ENCODE results near the gene ISLR. TPM values are rescaled to one million over a fixed set of nuclear protein-coding genes. Genes with fewer than 3 reads are reported as not detected.

Gene ISLR
- total RNA-seq, 1 donor from 2014 or later = 108 TPM

- Mint-ChIP-seq H3K9me3 (ENCODE audit: unreplicated experiment) (no peaks in the 10 kb centered on the region), H3K36me3 (ENCODE audit: unreplicated experiment) (no peaks in the 10 kb centered on the region), H3K27me3 (ENCODE audit: unreplicated experiment) (no peaks in the 10 kb centered on the region), H3K4me3 (ENCODE audit: unreplicated experiment) (no peak overlapping the region), H3K4me1 (ENCODE audit: unreplicated experiment) (peaks cover 42% of the 10 kb centered on the region), H3K27ac (ENCODE audit: unreplicated experiment) (peak overlapping the region; percentile 86)
- DNase-seq (ENCODE audit: extremely low spot score, unreplicated experiment) = no peak
- TF ChIP-seq CTCF (IDR thresholded peaks at IDR 0.05) = no peak
Observed at GRCh38 chr15:74155766-74156417, 17.6 kb upstream of the ISLR start.

GRCh38 chr15:74156678-74157411 lies 16.7 kb upstream of the ISLR start:
- no peaks in the 10 kb centered on the region for H3K9me3 Mint-ChIP-seq (ENCODE audit: unreplicated experiment)
- TF ChIP-seq CTCF (IDR thresholded peaks at IDR 0.05) = no peak
- DNase-seq (ENCODE audit: extremely low spot score, unreplicated experiment) = no peak
- no peak overlapping the region for H3K4me3 Mint-ChIP-seq (ENCODE audit: unreplicated experiment)
- no peaks in the 10 kb centered on the region for H3K27me3 Mint-ChIP-seq (ENCODE audit: unreplicated experiment)
- peak overlapping the region; percentile 86 for H3K27ac Mint-ChIP-seq (ENCODE audit: unreplicated experiment)
- H3K4me1 Mint-ChIP-seq (ENCODE audit: unreplicated experiment) = peaks cover 47% of the 10 kb centered on the region
- no peaks in the 10 kb centered on the region for H3K36me3 Mint-ChIP-seq (ENCODE audit: unreplicated experiment)

GRCh38 chr15:74157868-74158827 lies 15.4 kb upstream of the ISLR start:
- H3K4me3 Mint-ChIP-seq (ENCODE audit: unreplicated experiment) = no peak overlapping the region
- no peak for TF ChIP-seq CTCF (IDR thresholded peaks at IDR 0.05)
- no peaks in the 10 kb centered on the region for H3K36me3 Mint-ChIP-seq (ENCODE audit: unreplicated experiment)
- peaks cover 52% of the 10 kb centered on the region for H3K4me1 Mint-ChIP-seq (ENCODE audit: unreplicated experiment)
- DNase-seq (ENCODE audit: extremely low spot score, unreplicated experiment) = no peak
- no peaks in the 10 kb centered on the region for H3K9me3 Mint-ChIP-seq (ENCODE audit: unreplicated experiment)
- peak overlapping the region; percentile 86 for H3K27ac Mint-ChIP-seq (ENCODE audit: unreplicated experiment)
- H3K27me3 Mint-ChIP-seq (ENCODE audit: unreplicated experiment) = no peaks in the 10 kb centered on the region

- Mint-ChIP-seq H3K9me3 (ENCODE audit: unreplicated experiment) (no peaks in the 10 kb centered on the region), H3K4me1 (ENCODE audit: unreplicated experiment) (peaks cover 49% of the 10 kb centered on the region), H3K27me3 (ENCODE audit: unreplicated experiment) (no peaks in the 10 kb centered on the region), H3K4me3 (ENCODE audit: unreplicated experiment) (no peak overlapping the region), H3K36me3 (ENCODE audit: unreplicated experiment) (no peaks in the 10 kb centered on the region), H3K27ac (ENCODE audit: unreplicated experiment) (peak overlapping the region; percentile 57)
- no peak for TF ChIP-seq CTCF (IDR thresholded peaks at IDR 0.05)
- no peak for DNase-seq (ENCODE audit: extremely low spot score, unreplicated experiment)
Observed at GRCh38 chr15:74158855-74159650, 14.5 kb upstream of the ISLR start.
